ENCODE measurements around the gene PACSIN1. TPM values are rescaled to one million over a fixed set of nuclear protein-coding genes. Genes with fewer than 3 reads are reported as not detected.

PACSIN1 gene
- total and polyA plus RNA-seq, 10 of the 15 experiments (the other 5 are each of a cell fraction or from before 2014, with no cell fraction given): 0.50 to 9.4 (median 2.8) TPM

DNA sequence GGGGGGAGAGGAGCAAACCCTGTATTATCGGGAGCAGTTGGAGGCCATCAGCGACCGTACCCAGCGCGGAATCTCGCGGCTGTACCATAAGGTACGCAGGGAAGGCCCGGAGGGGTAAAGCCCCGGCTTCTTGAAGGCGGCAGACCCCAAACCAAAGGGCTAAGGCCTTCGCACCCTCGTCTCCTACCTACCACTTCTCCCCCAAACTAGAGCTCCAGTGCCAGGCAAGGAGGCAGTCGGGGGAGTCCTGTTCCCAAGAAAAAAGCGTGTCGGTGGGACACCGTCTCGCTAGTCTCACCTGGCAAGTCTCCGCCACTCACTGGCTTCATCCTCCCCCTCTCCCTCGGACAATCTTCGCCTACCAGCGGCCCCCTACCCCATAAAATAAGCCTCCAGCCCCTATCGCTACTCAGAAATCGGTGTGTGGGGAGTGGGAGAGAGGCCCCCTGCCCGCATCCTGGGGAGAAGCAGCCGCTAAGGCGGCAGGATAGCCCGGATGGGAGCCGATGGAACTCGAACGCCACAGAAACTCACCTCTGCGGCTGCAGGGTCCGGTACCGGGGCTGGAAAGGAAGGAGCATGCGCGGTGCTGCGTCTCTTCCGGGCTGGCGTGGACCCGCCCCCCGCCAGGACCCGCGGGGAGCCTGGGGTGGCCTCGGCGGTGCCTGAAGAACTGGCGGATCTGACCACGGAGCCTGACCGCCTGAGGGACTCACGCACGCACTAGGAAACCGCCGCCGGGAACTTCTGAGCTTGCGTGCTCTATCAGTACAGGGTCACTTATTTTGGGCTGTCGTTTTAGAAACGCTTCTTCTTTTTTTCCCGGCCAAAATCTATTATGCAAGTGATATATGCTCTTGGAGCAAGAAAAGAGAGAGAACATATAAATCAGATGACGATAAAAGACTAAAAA, 40.1 kb upstream of the PACSIN1 start, which contains the start of gene RPS10 (continued):
- TF ChIP-seq, protein P1, sequence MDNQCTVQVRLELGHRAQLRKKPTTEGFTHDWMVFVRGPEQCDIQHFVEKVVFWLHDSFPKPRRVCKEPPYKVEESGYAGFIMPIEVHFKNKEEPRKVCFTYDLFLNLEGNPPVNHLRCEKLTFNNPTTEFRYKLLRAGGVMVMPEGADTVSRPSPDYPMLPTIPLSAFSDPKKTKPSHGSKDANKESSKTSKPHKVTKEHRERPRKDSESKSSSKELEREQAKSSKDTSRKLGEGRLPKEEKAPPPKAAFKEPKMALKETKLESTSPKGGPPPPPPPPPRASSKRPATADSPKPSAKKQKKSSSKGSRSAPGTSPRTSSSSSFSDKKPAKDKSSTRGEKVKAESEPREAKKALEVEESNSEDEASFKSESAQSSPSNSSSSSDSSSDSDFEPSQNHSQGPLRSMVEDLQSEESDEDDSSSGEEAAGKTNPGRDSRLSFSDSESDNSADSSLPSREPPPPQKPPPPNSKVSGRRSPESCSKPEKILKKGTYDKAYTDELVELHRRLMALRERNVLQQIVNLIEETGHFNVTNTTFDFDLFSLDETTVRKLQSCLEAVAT (IDR thresholded peaks at IDR 0.05): no peak; the same call in 1 of the 2 replicates
- peak; percentile 37 to 68; a peak in 1 of 4 replicates for TF ChIP-seq BHLHE40 (IDR thresholded peaks at IDR 0.05; ENCODE audit: borderline replicate concordance in 1 of 2, low read depth in 2 of 2, low read length in 1 of 2)
- TF ChIP-seq, protein P2, sequence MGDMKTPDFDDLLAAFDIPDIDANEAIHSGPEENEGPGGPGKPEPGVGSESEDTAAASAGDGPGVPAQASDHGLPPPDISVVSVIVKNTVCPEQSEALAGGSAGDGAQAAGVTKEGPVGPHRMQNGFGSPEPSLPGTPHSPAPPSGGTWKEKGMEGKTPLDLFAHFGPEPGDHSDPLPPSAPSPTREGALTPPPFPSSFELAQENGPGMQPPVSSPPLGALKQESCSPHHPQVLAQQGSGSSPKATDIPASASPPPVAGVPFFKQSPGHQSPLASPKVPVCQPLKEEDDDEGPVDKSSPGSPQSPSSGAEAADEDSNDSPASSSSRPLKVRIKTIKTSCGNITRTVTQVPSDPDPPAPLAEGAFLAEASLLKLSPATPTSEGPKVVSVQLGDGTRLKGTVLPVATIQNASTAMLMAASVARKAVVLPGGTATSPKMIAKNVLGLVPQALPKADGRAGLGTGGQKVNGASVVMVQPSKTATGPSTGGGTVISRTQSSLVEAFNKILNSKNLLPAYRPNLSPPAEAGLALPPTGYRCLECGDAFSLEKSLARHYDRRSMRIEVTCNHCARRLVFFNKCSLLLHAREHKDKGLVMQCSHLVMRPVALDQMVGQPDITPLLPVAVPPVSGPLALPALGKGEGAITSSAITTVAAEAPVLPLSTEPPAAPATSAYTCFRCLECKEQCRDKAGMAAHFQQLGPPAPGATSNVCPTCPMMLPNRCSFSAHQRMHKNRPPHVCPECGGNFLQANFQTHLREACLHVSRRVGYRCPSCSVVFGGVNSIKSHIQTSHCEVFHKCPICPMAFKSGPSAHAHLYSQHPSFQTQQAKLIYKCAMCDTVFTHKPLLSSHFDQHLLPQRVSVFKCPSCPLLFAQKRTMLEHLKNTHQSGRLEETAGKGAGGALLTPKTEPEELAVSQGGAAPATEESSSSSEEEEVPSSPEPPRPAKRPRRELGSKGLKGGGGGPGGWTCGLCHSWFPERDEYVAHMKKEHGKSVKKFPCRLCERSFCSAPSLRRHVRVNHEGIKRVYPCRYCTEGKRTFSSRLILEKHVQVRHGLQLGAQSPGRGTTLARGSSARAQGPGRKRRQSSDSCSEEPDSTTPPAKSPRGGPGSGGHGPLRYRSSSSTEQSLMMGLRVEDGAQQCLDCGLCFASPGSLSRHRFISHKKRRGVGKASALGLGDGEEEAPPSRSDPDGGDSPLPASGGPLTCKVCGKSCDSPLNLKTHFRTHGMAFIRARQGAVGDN (IDR thresholded peaks at IDR 0.05): peak; percentile 83
- peak; percentile 87 for TF ChIP-seq NR2F1 (conservative IDR thresholded peaks at IDR 0.05)
- TF ChIP-seq CBX3 (IDR thresholded peaks at IDR 0.05; ENCODE audit: borderline replicate concordance, low read depth): no peak
- 0 out of 2 replicates have a peak, but pooled peaks have one; percentile 57 for TF ChIP-seq STAT1 (conservative IDR thresholded peaks at IDR 0.05)
- TF ChIP-seq DPF2 (IDR thresholded peaks at IDR 0.05): peak; percentile 58; the same call in 1 of the 2 replicates
- TF ChIP-seq MEF2A (IDR thresholded peaks at IDR 0.05; ENCODE audit: insufficient read depth, low read depth, low read length): no peak
- peak; percentile 89; the same call in 1 of the 2 replicates for TF ChIP-seq RBBP5 (conservative IDR thresholded peaks at IDR 0.05)
- peak; percentile 33 for TF ChIP-seq MEF2B (IDR thresholded peaks at IDR 0.05; ENCODE audit: partially characterized antibody, poor library complexity, severe bottlenecking)
- no peak for TF ChIP-seq KAT2A (conservative IDR thresholded peaks at IDR 0.05; ENCODE audit: control insufficient read depth, low read depth, low read length)
- TF ChIP-seq HCFC1 (IDR thresholded peaks at IDR 0.05; ENCODE audit: low read length): peak; percentile 51
- TF ChIP-seq, protein P3, sequence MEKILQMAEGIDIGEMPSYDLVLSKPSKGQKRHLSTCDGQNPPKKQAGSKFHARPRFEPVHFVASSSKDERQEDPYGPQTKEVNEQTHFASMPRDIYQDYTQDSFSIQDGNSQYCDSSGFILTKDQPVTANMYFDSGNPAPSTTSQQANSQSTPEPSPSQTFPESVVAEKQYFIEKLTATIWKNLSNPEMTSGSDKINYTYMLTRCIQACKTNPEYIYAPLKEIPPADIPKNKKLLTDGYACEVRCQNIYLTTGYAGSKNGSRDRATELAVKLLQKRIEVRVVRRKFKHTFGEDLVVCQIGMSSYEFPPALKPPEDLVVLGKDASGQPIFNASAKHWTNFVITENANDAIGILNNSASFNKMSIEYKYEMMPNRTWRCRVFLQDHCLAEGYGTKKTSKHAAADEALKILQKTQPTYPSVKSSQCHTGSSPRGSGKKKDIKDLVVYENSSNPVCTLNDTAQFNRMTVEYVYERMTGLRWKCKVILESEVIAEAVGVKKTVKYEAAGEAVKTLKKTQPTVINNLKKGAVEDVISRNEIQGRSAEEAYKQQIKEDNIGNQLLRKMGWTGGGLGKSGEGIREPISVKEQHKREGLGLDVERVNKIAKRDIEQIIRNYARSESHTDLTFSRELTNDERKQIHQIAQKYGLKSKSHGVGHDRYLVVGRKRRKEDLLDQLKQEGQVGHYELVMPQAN (conservative IDR thresholded peaks at IDR 0.05): peak; percentile 79; the same call in 1 of the 2 replicates
- TF ChIP-seq, protein P4, sequence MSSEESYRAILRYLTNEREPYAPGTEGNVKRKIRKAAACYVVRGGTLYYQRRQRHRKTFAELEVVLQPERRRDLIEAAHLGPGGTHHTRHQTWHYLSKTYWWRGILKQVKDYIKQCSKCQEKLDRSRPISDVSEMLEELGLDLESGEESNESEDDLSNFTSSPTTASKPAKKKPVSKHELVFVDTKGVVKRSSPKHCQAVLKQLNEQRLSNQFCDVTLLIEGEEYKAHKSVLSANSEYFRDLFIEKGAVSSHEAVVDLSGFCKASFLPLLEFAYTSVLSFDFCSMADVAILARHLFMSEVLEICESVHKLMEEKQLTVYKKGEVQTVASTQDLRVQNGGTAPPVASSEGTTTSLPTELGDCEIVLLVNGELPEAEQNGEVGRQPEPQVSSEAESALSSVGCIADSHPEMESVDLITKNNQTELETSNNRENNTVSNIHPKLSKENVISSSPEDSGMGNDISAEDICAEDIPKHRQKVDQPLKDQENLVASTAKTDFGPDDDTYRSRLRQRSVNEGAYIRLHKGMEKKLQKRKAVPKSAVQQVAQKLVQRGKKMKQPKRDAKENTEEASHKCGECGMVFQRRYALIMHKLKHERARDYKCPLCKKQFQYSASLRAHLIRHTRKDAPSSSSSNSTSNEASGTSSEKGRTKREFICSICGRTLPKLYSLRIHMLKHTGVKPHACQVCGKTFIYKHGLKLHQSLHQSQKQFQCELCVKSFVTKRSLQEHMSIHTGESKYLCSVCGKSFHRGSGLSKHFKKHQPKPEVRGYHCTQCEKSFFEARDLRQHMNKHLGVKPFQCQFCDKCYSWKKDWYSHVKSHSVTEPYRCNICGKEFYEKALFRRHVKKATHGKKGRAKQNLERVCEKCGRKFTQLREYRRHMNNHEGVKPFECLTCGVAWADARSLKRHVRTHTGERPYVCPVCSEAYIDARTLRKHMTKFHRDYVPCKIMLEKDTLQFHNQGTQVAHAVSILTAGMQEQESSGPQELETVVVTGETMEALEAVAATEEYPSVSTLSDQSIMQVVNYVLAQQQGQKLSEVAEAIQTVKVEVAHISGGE (CRISPR knock-in tag; IDR thresholded peaks at IDR 0.05): no peak
- TF ChIP-seq GATAD2B (conservative IDR thresholded peaks at IDR 0.05; ENCODE audit: low read depth): peak; percentile 30; the same call in 1 of the 2 replicates

Measured in GM12878 (cell line).